ENCODE results near the gene LIN37. TPM values are rescaled to one million over a fixed set of nuclear protein-coding genes. Genes with fewer than 3 reads are reported as not detected.
"Not testable (repeated sequence)": the region's sequence is repeated elsewhere in the genome, so short reads cannot be mapped to it uniquely, and the experiment has no call there.

Gene LIN37
- total RNA-seq, 2 donors from 2014 or later = 12.6 to 13.6 TPM

- no peaks in the 10 kb centered on the region for H3K27me3 Mint-ChIP-seq
- ATAC-seq (no peak), DNase-seq (no peak)
- peaks cover 3% of the 10 kb centered on the region for H3K36me3 Mint-ChIP-seq (ENCODE audit: low read depth)
- peak within 1 kb of the TSS; percentile 93 for H3K27ac Mint-ChIP-seq
- peaks cover 24% of the 10 kb centered on the region for H3K4me1 Mint-ChIP-seq
- H3K4me3 Mint-ChIP-seq = peak within 1 kb of the TSS; percentile 99
- no peaks in the 10 kb centered on the region for H3K9me3 ChIP-seq (ENCODE audit: control insufficient read depth, low read length, poor library complexity, severe bottlenecking)
These were observed 8.2 kb downstream of the LIN37 start, which contains the start of gene HSPB6 for GRCh38 chr19:35756377-35757230. Gene HSPB6, minus strand, starts transcription at chr19:35757029. Its CDS starts 21 bp downstream, at chr19:35757008.

GRCh38 chr19:35757231-35757748, 8.9 kb downstream of the LIN37 start:
- no peaks in the 10 kb centered on the region for H3K9me3 ChIP-seq (ENCODE audit: control insufficient read depth, low read length, poor library complexity, severe bottlenecking)

GRCh38 chr19:35757749-35758608, 9.6 kb downstream of the LIN37 start, which contains the start of gene PROSER3:
Gene PROSER3, plus strand, starts transcription at chr19:35758176. Its CDS starts 40 bp downstream, at chr19:35758216.
- DNase-seq = peak; percentile 91 to 97 (median 97)
- peak; percentile 96 for ATAC-seq
- H3K9me3 ChIP-seq (ENCODE audit: control insufficient read depth, low read length, poor library complexity, severe bottlenecking) = no peaks in the 10 kb centered on the region
- H3K36me3 Mint-ChIP-seq (ENCODE audit: low read depth) = peaks cover 6% of the 10 kb centered on the region
- peak within 1 kb of the TSS; percentile 99 for H3K4me3 Mint-ChIP-seq
- H3K27me3 Mint-ChIP-seq = no peaks in the 10 kb centered on the region
- peaks cover 24% of the 10 kb centered on the region for H3K4me1 Mint-ChIP-seq
- peak within 1 kb of the TSS; percentile 93 for H3K27ac Mint-ChIP-seq

More at GRCh38 chr19:35757231-35757748, 8.9 kb downstream of the LIN37 start:
- peak in 1 of 3 donors; percentile 20 for DNase-seq
- H3K4me1 Mint-ChIP-seq = peaks cover 24% of the 10 kb centered on the region
- H3K27ac Mint-ChIP-seq = peak overlapping the region; percentile 93
- no peaks in the 10 kb centered on the region for H3K27me3 Mint-ChIP-seq
- peak overlapping the region; percentile 99 for H3K4me3 Mint-ChIP-seq
- no peak for ATAC-seq
- peaks cover 6% of the 10 kb centered on the region for H3K36me3 Mint-ChIP-seq (ENCODE audit: low read depth)

GRCh38 chr19:35759697-35760096, 11.3 kb downstream of the LIN37 start:
- no peaks in the 10 kb centered on the region for H3K27me3 Mint-ChIP-seq
- H3K36me3 Mint-ChIP-seq (ENCODE audit: low read depth) = peaks cover 6% of the 10 kb centered on the region
- peak overlapping the region; percentile 74 for H3K27ac Mint-ChIP-seq
- peak overlapping the region; percentile 57 for H3K4me3 Mint-ChIP-seq
- peaks cover 23% of the 10 kb centered on the region for H3K4me1 Mint-ChIP-seq
- DNase-seq (no peak), ATAC-seq (no peak)
- H3K9me3 ChIP-seq (ENCODE audit: control insufficient read depth, low read length, poor library complexity, severe bottlenecking) = no peaks in the 10 kb centered on the region

GRCh38 chr19:35760711-35761349, 12.5 kb downstream of the LIN37 start:
- DNase-seq (no peak), ATAC-seq (no peak)
- H3K36me3 Mint-ChIP-seq (ENCODE audit: low read depth) = peaks cover 8% of the 10 kb centered on the region

DNA sequence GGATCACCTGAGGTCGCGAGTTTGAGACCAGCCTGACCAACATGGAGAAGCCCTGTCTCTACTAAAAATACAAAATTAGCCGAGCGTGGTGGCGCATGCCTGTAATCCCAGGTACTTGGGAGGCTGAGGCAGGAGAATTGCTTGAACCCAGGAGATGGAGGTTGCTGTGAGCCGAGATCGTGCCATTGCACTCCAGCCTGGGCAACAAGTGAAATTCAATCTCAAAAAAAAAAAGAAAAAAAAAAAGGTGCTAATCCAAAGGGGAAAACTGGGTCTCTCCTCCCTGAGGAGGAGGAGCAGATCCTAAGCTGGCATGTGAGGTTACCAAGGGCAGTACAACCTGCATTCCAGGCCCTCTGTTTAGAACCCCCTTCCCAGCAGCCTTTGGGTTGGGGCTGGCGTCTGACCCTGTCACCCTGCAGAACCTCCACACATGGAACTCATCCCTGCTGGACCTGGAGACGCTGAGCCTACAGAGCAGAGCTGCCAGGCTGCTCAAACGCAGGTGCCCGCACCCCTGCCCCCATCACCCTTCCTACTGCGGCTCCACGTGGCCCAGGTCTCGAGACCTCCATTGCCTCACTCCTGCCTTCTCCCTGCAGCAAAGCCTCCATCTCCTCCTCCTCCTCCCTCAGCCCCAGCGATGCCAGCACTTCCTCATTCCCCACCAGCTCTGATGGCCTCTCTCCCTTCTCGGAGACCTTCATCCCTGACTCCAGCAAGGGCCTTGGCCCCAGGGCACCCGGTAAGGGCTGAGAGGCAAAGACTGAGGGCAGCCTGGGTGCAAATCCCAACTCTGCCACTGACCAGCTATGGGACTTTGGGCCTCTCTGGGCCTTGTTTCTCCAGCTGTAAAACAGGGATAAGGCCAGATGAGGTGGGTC, 16.3 kb downstream of the LIN37 start:
- DNase-seq = no peak
- H3K9me3 ChIP-seq (ENCODE audit: control insufficient read depth, low read length, poor library complexity, severe bottlenecking) = no peaks in the 10 kb centered on the region
- Mint-ChIP-seq H3K27ac (no peak overlapping the region), H3K36me3 (ENCODE audit: low read depth) (peaks cover 5% of the 10 kb centered on the region), H3K4me1 (peaks cover 3% of the 10 kb centered on the region), H3K27me3 (no peaks in the 10 kb centered on the region), H3K4me3 (no peak overlapping the region)
- no peak for ATAC-seq

More at GRCh38 chr19:35760711-35761349, 12.5 kb downstream of the LIN37 start:
- Mint-ChIP-seq H3K27ac (peak overlapping the region; percentile 74), H3K4me1 (peaks cover 22% of the 10 kb centered on the region), H3K4me3 (no peak overlapping the region), H3K27me3 (no peaks in the 10 kb centered on the region)
- no peaks in the 10 kb centered on the region for H3K9me3 ChIP-seq (ENCODE audit: control insufficient read depth, low read length, poor library complexity, severe bottlenecking)

- no peak for ATAC-seq
- no peaks in the 10 kb centered on the region for H3K27me3 Mint-ChIP-seq
- H3K4me1 Mint-ChIP-seq = peaks cover 5% of the 10 kb centered on the region
- H3K36me3 Mint-ChIP-seq (ENCODE audit: low read depth) = peaks cover 5% of the 10 kb centered on the region
- no peak overlapping the region for H3K4me3 Mint-ChIP-seq
- DNase-seq = no peak
- no peaks in the 10 kb centered on the region for H3K9me3 ChIP-seq (ENCODE audit: control insufficient read depth, low read length, poor library complexity, severe bottlenecking)
- H3K27ac Mint-ChIP-seq = no peak overlapping the region
These were observed 18.3 kb downstream of the LIN37 start for GRCh38 chr19:35766571-35767104.

- Mint-ChIP-seq H3K27ac (no peak overlapping the region), H3K27me3 (no peaks in the 10 kb centered on the region), H3K36me3 (ENCODE audit: low read depth) (peaks cover 2% of the 10 kb centered on the region), H3K4me3 (no peak overlapping the region), H3K4me1 (peaks cover 5% of the 10 kb centered on the region)
- H3K9me3 ChIP-seq (ENCODE audit: control insufficient read depth, low read length, poor library complexity, severe bottlenecking) = no peaks in the 10 kb centered on the region
- no peak for ATAC-seq
- DNase-seq = no peak
These were observed 19.1 kb downstream of the LIN37 start for GRCh38 chr19:35767288-35768081.

GRCh38 chr19:35768082-35768421, 19.7 kb downstream of the LIN37 start:
- no peaks in the 10 kb centered on the region for H3K9me3 ChIP-seq (ENCODE audit: control insufficient read depth, low read length, poor library complexity, severe bottlenecking)
- peaks cover 2% of the 10 kb centered on the region for H3K36me3 Mint-ChIP-seq (ENCODE audit: low read depth)
- H3K27me3 Mint-ChIP-seq = no peaks in the 10 kb centered on the region
- H3K27ac Mint-ChIP-seq = no peak overlapping the region
- ATAC-seq = no peak
- no peak for DNase-seq
- peaks cover 5% of the 10 kb centered on the region for H3K4me1 Mint-ChIP-seq
- no peak overlapping the region for H3K4me3 Mint-ChIP-seq

DNA sequence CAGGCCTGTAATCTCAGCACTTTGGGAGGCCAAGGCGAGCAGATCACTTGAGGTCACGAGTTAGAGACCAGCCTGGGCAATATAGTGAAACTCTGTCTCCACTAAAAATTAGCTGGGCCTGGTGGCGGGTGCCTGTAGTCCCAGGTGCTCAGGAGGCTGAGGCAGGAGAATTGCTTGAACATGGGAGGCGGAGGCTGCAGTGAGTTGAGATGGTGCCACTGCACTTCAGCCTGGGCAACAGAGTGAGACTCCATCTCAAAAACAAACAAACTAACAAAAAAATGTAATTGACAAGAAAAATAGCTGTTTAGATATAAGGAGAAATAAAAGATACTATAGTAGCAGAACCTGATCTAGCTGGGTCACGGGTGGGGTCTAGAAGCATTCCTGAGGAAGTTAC, 24.0 kb downstream of the LIN37 start:
- not testable (repeated sequence) for DNase-seq; H3K27me3 Mint-ChIP-seq; H3K9me3 ChIP-seq (ENCODE audit: control insufficient read depth, low read length, poor library complexity, severe bottlenecking); ATAC-seq; H3K4me3 Mint-ChIP-seq; H3K27ac Mint-ChIP-seq; H3K36me3 Mint-ChIP-seq (ENCODE audit: low read depth)
- H3K4me1 Mint-ChIP-seq = peaks cover 21% of the 10 kb centered on the region

DNA sequence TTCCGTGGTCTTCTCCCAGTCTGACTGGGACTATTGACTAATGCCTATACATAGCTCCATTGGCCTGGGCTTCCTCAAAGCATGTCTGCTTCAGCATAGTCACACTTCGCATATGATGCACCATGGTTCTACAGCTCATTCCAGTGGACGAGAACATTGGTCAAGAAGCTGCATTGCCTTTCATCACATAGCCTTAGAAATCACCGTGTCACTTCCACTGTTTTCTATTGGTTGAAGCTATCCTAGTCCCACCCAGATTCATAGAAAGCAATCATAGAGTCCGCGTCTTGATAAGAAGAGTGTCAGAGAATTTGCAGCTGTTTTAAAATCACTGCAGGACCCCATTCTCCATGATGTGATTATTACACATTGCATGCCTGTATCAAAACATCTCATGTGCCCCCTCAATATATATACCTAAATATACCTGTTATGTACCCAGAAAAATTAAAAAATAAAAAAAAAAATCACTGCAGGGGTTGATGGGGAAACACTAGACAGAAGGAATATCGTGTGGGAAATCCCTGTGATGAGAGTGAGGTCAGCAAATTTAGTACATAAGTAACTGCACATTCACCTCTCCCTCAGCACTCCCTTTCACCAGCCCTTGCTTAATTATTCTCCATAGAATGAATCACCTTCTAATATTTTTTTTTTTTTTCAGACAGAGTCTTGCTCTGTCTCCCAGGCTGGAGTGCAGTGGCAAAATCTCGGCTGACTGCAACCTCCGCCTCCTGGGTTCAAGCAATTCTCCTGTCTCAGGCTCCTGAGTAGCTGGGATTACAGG, 24.8 kb downstream of the LIN37 start:
- DNase-seq (no peak), ATAC-seq (no peak)
- no peak overlapping the region for H3K27ac Mint-ChIP-seq
- H3K4me3 Mint-ChIP-seq = no peak overlapping the region
- no peaks in the 10 kb centered on the region for H3K9me3 ChIP-seq (ENCODE audit: control insufficient read depth, low read length, poor library complexity, severe bottlenecking)
- peaks cover 21% of the 10 kb centered on the region for H3K4me1 Mint-ChIP-seq
- H3K36me3 Mint-ChIP-seq (ENCODE audit: low read depth) = no peaks in the 10 kb centered on the region
- no peaks in the 10 kb centered on the region for H3K27me3 Mint-ChIP-seq
